T1000 (cell line): ENCODE data around the gene PLVAP.
"Not testable (repeated sequence)": the region's sequence is repeated elsewhere in the genome, so short reads cannot be mapped to it uniquely, and the experiment has no call there.

ENCODE experiments used
- DNase-seq: peaks from one replicate; lab custom pipeline; 2025; ENCODE audit warnings: mixed read lengths; lab: John Stamatoyannopoulos, UW

Gene PLVAP

DNA sequence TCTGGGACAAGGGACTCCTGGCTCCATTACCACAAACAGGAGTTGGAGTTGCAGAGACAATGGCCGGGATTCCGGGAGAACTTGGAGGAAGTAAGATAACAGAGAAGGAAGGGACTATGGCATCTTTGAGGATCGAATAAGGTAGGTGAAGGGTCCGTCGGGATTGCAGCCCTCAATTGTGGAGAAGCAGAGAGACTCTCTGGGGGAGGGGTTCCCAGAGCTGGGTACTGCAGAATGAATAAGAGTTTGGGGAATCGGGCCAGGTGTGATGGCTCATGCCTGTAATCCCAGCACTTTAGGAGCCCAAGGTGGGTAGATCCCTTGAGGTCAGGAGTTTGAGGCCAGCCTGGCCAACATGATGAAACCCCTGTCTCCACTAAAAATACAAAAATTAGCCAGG, 24.5 kb upstream of the PLVAP start:
- no peak for DNase-seq

DNA sequence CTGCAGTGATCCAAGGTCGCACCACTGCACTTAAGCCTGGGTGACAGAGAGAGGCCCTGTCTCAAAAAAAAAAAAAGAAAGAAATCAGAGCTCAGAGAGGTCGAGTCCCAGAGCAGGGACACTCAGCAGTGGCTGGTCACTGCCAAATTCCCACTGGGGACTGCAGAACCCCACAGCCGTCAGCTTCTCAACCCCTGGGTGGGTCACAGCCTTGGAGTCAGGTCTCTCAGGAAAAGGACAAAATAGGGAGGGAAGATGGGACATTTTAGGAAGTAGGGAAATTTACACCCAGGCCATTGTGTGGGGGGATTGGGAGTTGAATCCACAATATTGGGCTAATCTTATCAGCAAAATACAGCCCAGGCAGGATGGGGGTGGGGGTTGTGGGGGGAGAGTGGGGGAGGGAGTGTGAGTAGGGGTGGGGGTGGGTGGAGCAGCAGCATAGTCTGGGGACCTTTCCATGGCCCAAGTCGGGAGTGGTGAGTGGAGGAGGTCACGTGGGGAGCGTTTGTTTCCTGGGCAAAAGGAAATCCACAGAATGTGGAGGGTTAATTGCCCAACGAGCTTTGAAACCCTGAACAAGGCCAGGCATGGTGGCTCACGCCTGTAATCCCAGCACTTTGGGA, 21.9 kb upstream of the PLVAP start:
- no peak for DNase-seq

- DNase-seq: no peak
Observed at GRCh38 chr19:17394891-17395415, 17.8 kb upstream of the PLVAP start.

DNA sequence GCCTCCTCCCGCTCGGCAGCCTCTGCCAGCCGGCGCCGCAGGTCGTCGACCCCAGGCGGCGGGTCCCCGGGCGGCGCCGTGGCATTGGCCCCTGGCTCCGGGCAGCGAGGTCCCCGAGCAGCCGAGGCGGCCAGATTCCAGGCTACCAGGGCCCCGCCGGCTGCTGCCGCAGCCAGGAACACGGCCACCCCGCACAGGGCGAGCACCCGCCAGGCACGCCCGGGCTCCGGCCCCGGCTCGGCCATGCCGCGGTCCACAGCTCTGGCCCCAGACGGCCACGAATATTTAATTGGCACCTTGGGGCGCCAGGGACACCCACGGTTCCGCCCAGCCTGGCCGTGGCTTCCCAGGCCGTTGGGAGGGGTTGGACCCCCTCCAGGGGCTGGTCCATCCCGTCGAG, 16.8 kb upstream of the PLVAP start, which contains the start of gene CCDC194:
TSS of gene CCDC194 (minus strand) at position 283 of the 400 bp plus-strand sequence. CDS start at position 245, 38 bp downstream.
- no peak for DNase-seq

DNA sequence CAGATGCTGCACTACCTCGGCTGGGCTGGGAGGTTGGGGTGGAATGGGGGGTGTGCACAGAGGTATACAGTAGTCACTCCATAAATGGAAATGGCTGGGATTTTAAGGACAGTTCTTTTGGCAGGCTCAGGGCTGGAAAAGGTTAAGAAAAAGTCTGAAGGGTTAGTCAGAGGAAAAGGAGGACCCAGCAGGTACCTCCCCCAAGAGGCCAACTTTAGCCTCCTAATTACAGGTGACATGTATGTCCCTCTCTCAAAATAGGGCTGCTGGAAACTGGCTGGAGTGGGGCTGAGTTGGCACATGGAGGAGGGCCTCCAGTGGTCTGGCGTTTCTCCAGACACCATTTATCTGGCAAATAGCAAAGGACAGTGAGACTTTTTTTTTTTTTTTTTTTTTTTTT, 15.9 kb upstream of the PLVAP start:
- no peak for DNase-seq

DNA sequence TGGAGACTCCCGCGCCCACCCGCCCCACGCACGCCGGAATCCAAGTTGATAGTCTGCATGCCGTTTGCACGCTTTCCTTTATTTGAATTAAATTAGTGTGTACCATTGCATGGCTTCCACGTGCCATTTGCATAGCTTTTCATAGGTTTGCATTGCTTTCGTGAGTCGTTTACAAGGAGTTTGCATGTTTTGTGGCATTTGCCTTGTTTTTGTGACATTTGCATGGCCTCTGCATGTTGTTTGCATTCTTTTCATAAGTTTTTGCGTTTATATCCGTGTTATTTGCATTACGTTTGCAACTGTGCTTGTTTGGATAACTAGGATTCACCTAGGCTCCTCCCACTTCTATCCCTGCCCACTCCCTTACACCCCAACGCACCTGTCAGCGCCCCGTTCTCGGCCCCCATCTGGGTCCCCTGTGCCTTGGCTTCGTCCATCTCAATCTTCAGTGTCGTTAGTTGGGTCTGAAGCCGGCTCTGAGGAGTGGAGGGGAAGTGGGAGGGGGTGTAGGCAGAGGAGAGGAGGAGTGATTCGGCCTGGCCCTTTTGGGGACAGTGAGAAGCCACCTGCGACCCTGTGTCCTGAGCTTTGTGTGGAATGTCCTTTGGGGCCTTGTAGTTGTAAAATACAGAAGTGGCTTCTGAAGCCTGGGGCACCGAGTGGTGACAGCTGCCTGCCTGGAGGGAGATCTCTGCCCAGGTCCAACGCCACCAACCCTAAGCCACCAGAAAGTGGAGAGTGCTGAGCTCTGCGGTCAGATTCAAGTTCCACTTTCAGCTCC, 14.4 kb upstream of the PLVAP start:
- no peak for DNase-seq

DNA sequence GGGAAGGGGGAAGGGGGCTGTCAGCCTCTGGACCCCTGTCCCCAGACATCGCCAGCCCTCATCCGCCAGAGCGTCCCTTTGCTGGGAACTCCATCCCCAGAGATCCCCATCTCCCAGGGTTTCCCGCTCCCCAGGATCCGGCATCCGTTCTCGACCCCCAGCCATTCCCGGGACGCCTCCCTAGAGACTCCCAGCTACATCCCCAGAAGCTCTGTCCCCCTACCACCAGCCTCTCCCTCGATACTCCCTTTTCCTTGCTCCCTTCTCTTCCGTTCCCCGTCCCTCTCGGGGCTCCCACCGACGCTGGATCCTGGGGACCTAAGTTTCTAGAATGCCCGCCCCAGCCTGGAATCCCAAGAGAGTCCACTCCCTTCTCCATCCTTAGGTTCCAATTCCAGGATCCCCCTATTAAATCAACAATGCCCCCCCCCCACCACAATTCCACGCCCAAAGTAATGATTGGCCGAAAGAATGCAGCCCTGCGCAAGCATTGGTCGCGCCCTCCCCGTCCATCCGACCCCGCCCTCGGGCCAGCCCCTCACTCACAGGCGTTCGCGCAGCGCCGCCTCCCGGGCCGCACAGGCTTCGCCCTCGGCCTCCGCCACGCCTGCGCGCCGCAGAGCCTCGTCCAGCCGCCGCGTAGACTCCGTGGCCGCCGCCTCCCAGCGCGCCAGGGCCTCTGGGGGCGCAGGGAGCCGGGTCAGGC, 13.7 kb upstream of the PLVAP start:
- DNase-seq: peak; percentile 71

GRCh38 chr19:17389957-17390664, 13.0 kb upstream of the PLVAP start:
- no peak for DNase-seq

GRCh38 chr19:17389288-17389687, 12.1 kb upstream of the PLVAP start:
- no peak for DNase-seq

DNA sequence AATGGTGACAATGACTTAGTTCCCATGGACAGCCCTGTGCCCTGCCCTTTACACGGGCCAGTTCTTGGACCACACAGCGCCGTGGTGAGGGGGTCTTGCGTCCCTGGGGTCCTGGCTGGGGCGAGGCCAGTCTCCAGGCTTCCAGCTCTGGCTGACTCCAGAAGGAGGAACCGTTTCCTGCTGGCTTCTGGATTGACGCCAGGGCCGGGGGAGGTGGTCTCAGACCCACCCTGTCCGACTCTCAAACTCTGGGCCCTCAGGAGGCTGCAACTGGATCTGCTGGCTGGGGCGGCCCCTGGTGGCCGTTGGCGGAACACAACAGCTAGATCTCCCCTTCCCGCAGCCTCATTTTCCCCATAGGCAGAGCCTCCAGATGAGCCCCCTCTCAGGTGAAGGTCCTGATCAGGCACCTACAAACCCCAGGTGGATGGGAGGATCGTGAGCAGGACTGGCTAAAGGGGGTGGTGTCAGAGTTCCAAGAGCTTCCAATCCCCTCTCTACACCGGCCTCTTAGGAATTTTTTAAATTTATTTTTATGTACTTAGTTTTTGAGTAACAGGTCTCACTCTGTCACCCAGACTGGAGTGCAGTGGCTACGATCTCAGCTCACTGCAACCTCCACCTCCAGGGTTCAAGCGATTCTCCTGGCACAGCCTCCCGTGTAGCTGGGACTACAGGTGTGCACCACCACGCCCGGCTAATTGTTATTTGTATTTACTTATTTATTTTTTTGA, 8.9 kb upstream of the PLVAP start:
- no peak for DNase-seq

- DNase-seq: no peak
Observed at GRCh38 chr19:17380426-17381138, 3.4 kb upstream of the PLVAP start.

DNA sequence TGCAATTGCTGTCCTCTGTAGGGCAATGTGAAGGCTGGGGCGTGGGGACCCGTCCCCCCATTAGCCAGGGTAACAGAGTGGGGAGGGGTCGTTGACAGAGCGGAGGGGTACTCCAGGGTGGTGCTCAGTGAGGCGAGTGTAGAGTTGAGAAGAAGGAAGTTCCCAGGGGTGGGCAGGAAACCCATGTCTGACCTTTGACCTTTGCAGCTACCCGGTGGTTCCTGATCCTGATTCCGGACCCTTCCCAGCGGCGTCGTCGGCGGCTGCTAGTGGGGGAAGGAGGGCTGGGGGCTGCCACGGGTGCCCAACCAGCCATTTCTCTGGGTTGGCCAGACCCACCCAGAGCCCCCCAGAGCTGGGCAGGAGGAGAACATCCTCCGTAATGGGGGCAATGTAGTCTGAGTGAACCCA, 2.1 kb upstream of the PLVAP start:
- DNase-seq: no peak

DNA sequence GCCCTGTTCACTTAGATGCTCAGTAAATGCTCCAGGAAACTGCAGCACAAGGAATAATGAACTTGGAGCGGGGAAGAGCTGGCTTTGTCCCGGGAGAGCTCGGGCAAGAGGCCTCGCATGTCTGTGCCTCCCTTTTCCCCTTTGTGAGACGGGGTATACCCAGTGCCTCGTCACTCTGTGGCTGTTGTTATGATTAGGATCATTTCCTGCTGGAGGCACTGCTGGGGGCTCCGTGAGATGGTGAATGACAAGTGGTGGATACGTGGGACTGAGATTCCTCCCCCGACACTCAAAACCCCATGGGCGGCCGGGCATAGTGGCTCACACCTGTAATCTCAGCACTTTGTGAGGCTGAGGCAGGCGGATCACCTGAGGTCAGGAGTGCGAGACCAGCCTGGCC, 1.1 kb upstream of the PLVAP start:
- DNase-seq: no peak

DNA sequence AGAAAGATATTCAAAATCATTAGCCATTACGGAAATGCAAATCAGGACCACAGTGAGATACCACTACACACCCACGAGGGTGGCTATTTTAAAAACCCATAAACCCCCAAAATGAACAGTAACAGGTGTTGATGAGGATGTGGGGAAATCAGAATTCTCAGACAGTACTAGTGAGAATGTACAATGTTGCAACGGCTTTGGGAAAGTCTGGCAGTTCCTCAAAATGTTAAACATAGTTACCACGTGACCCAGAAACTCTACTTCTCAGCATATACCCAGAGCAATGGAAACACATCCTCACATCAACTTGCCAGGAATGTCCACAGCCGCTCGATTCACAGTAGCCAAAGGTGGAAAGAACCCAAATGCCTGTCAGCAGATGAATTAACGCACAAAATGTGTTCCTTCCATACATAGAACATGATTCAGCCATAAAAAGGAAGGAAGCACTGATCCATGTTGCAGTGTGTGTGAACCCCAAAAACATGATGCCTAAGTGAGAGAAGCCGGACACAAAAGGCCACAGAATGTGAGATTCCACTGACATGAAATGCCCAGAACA, 7.0 kb downstream of the PLVAP start:
- DNase-seq: no peak

- DNase-seq: no peak
Observed at GRCh38 chr19:17365361-17365760, 11.8 kb downstream of the PLVAP start.

DNA sequence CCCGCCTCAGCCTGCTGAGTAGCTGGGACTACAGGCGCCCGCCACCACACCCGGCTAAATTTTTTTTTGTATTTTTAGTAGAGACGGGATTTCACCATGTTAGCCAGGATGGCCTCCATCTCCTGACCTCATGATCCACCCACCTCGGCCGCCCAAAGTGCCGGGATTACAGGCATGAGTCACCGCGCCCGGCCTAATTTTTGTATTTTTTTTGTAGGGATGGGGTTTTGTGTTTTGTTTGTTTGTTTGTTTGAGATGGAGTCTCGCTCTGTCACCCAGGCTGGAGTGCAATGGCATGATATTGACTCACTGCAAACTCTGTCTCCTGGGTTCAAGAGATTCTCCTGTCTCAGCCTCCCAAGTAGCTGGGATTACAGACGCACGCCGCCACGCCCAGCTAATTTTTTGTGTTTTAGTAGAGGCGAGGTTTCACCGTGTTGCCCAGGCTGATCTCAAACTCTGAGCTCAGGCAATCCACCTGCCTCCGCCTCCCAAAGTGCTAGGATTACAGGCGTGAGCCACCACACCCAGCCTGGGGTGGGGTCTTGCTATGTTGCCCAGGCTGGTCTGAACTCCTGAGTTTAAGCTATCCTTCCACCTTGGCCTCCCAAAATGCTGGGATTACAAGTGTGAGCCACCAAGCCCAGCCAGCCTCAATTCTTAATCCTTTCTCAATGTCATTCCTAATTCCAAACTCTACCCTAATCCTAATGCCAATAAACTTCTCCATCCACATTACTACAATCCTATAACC, 13.1 kb downstream of the PLVAP start:
- DNase-seq: not testable (repeated sequence)

- DNase-seq: no peak
Observed at GRCh38 chr19:17359905-17360800, 17.0 kb downstream of the PLVAP start.

- DNase-seq: no peak
Observed at GRCh38 chr19:17358395-17358794, 18.7 kb downstream of the PLVAP start.

GRCh38 chr19:17357724-17358123, 19.4 kb downstream of the PLVAP start:
- DNase-seq: no peak
